ENCODE results near the gene STXBP6.

The STXBP6 gene

GRCh38 chr14:24915958-24916595 lies 133.9 kb downstream of the STXBP6 start:
- TF ChIP-seq ARNTL (CRISPR knock-in tag; IDR thresholded peaks at IDR 0.05; ENCODE audit: borderline replicate concordance, low read depth) (no peak), GLIS3 (CRISPR knock-in tag; IDR thresholded peaks at IDR 0.05) (no peak), TCF4 (CRISPR knock-in tag; IDR thresholded peaks at IDR 0.05; ENCODE audit: borderline replicate concordance) (no peak), ZNF70 (CRISPR knock-in tag; IDR thresholded peaks at IDR 0.05) (no peak), ZC3H10 (CRISPR knock-in tag; IDR thresholded peaks at IDR 0.05) (no peak), ZNF565 (CRISPR knock-in tag; conservative IDR thresholded peaks at IDR 0.05; ENCODE audit: low read depth) (no peak), RARB (CRISPR knock-in tag; IDR thresholded peaks at IDR 0.05) (no peak), SNAI2 (CRISPR knock-in tag; IDR thresholded peaks at IDR 0.05) (no peak), CREB5 (CRISPR knock-in tag; IDR thresholded peaks at IDR 0.05; ENCODE audit: low read depth) (no peak), ZNF8 (CRISPR knock-in tag; IDR thresholded peaks at IDR 0.05) (no peak), ESRRG (CRISPR knock-in tag; IDR thresholded peaks at IDR 0.05) (no peak), OSR1 (CRISPR knock-in tag; IDR thresholded peaks at IDR 0.05) (no peak), TOX (CRISPR knock-in tag; IDR thresholded peaks at IDR 0.05; ENCODE audit: borderline replicate concordance) (no peak), PATZ1 (CRISPR knock-in tag; IDR thresholded peaks at IDR 0.05; ENCODE audit: borderline replicate concordance) (no peak), PPARA (CRISPR knock-in tag; IDR thresholded peaks at IDR 0.05; ENCODE audit: borderline replicate concordance) (no peak), ISL1 (CRISPR knock-in tag; IDR thresholded peaks at IDR 0.05) (no peak), CSDC2 (CRISPR knock-in tag; IDR thresholded peaks at IDR 0.05) (no peak)
- TF ChIP-seq, protein P1, sequence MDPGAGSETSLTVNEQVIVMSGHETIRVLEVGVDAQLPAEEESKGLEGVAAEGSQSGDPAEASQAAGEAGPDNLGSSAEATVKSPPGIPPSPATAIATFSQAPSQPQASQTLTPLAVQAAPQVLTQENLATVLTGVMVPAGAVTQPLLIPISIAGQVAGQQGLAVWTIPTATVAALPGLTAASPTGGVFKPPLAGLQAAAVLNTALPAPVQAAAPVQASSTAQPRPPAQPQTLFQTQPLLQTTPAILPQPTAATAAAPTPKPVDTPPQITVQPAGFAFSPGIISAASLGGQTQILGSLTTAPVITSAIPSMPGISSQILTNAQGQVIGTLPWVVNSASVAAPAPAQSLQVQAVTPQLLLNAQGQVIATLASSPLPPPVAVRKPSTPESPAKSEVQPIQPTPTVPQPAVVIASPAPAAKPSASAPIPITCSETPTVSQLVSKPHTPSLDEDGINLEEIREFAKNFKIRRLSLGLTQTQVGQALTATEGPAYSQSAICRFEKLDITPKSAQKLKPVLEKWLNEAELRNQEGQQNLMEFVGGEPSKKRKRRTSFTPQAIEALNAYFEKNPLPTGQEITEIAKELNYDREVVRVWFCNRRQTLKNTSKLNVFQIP (CRISPR knock-in tag; IDR thresholded peaks at IDR 0.05; ENCODE audit: borderline replicate concordance, low read depth): no peak
- TF ChIP-seq, protein P2, sequence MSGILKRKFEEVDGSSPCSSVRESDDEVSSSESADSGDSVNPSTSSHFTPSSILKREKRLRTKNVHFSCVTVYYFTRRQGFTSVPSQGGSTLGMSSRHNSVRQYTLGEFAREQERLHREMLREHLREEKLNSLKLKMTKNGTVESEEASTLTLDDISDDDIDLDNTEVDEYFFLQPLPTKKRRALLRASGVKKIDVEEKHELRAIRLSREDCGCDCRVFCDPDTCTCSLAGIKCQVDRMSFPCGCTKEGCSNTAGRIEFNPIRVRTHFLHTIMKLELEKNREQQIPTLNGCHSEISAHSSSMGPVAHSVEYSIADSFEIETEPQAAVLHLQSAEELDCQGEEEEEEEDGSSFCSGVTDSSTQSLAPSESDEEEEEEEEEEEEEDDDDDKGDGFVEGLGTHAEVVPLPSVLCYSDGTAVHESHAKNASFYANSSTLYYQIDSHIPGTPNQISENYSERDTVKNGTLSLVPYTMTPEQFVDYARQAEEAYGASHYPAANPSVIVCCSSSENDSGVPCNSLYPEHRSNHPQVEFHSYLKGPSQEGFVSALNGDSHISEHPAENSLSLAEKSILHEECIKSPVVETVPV (CRISPR knock-in tag; IDR thresholded peaks at IDR 0.05): no peak

GRCh38 chr14:24915403-24915921 lies 134.5 kb downstream of the STXBP6 start:
- TF ChIP-seq ZFP30 (CRISPR knock-in tag; IDR thresholded peaks at IDR 0.05) (no peak), ZNF565 (CRISPR knock-in tag; conservative IDR thresholded peaks at IDR 0.05; ENCODE audit: low read depth) (no peak), TOX (CRISPR knock-in tag; IDR thresholded peaks at IDR 0.05; ENCODE audit: borderline replicate concordance) (no peak), ZNF8 (CRISPR knock-in tag; IDR thresholded peaks at IDR 0.05) (no peak), SNAI2 (CRISPR knock-in tag; IDR thresholded peaks at IDR 0.05) (no peak), PATZ1 (CRISPR knock-in tag; IDR thresholded peaks at IDR 0.05; ENCODE audit: borderline replicate concordance) (no peak), ZC3H10 (CRISPR knock-in tag; IDR thresholded peaks at IDR 0.05) (no peak), OSR1 (CRISPR knock-in tag; IDR thresholded peaks at IDR 0.05) (no peak)
- TF ChIP-seq, protein P2 (CRISPR knock-in tag; IDR thresholded peaks at IDR 0.05): no peak
- ATAC-seq: no peak

More at GRCh38 chr14:24915958-24916595, 133.9 kb downstream of the STXBP6 start:
- no peak for ATAC-seq
